Measurements from ENCODE around the gene MKI67. TPM values are rescaled to one million over a fixed set of nuclear protein-coding genes. Genes with fewer than 3 reads are reported as not detected.

MKI67 gene
- total and polyA plus RNA-seq, 2 of the 13 experiments (the other 11 are each of a cell fraction or from before 2014, with no cell fraction given), result 6.7 to 22.9 TPM

DNA sequence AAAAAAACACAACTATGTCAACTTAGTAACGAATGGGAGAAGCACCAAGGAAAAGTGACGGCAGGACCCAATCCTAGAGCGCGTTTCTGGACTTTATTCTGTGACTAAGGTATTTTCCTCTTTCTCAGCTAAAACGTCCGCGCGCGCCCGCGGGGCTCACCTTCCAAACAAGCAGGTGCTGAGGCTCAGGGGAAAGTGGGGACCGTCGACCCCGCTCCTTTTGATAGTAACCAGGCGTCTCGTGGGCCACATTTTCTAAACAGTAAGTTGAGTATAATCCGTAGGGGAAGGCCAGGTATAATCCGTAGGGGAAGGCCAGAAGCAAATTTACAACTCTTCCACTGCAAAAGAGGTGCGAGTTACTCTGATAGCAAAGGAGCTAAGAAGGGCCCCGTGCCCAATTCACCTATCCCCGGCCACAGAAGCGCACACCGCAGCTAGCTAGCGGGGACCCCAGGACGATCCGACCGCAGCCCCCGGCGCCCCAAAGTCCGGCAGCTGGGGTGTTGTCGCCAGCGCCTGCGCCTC lies 743 bp downstream of the MKI67 start (continued):
- TF ChIP-seq, protein P1, sequence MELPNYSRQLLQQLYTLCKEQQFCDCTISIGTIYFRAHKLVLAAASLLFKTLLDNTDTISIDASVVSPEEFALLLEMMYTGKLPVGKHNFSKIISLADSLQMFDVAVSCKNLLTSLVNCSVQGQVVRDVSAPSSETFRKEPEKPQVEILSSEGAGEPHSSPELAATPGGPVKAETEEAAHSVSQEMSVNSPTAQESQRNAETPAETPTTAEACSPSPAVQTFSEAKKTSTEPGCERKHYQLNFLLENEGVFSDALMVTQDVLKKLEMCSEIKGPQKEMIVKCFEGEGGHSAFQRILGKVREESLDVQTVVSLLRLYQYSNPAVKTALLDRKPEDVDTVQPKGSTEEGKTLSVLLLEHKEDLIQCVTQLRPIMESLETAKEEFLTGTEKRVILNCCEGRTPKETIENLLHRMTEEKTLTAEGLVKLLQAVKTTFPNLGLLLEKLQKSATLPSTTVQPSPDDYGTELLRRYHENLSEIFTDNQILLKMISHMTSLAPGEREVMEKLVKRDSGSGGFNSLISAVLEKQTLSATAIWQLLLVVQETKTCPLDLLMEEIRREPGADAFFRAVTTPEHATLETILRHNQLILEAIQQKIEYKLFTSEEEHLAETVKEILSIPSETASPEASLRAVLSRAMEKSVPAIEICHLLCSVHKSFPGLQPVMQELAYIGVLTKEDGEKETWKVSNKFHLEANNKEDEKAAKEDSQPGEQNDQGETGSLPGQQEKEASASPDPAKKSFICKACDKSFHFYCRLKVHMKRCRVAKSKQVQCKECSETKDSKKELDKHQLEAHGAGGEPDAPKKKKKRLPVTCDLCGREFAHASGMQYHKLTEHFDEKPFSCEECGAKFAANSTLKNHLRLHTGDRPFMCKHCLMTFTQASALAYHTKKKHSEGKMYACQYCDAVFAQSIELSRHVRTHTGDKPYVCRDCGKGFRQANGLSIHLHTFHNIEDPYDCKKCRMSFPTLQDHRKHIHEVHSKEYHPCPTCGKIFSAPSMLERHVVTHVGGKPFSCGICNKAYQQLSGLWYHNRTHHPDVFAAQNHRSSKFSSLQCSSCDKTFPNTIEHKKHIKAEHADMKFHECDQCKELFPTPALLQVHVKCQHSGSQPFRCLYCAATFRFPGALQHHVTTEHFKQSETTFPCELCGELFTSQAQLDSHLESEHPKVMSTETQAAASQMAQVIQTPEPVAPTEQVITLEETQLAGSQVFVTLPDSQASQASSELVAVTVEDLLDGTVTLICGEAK (IDR thresholded peaks at IDR 0.05), result no peak
- TF ChIP-seq, protein P1 (CRISPR knock-in tag; IDR thresholded peaks at IDR 0.05), result no peak
- TF ChIP-seq ZNF546 (CRISPR knock-in tag; conservative IDR thresholded peaks at IDR 0.05) (no peak), ARHGAP35 (CRISPR knock-in tag; IDR thresholded peaks at IDR 0.05; ENCODE audit: borderline replicate concordance) (no peak), POLR2A (IDR thresholded peaks at IDR 0.05; ENCODE audit: insufficient read depth in 1 of 2, low read depth in 2 of 2, low read length in 2 of 2) (0 out of 4 replicates have a peak, but pooled peaks of 1 of the 2 experiments have one; percentile 26), ZNF441 (CRISPR knock-in tag; IDR thresholded peaks at IDR 0.05; ENCODE audit: borderline replicate concordance) (no peak), TBX3 (IDR thresholded peaks at IDR 0.05; ENCODE audit: borderline replicate concordance) (no peak), SRSF1 (optimal IDR thresholded peaks at IDR 0.05; ENCODE audit: low read depth, low read length) (no peak), SP140L (CRISPR knock-in tag; IDR thresholded peaks at IDR 0.05; ENCODE audit: borderline replicate concordance) (no peak), FOXA1 (IDR thresholded peaks at IDR 0.05) (no peak), FOXA1 (CRISPR knock-in tag; IDR thresholded peaks at IDR 0.05) (no peak), PRPF4 (IDR thresholded peaks at IDR 0.05; ENCODE audit: low read depth, low read length, poor library complexity, severe bottlenecking) (no peak), ASH2L (IDR thresholded peaks at IDR 0.05; ENCODE audit: insufficient read length, low read depth, low read length) (peak; percentile 27), CBX2 (IDR thresholded peaks at IDR 0.05; ENCODE audit: low read depth, low read length) (no peak), CBX2 (CRISPR knock-in tag; IDR thresholded peaks at IDR 0.05; ENCODE audit: low read depth) (no peak), MIER2 (CRISPR knock-in tag; IDR thresholded peaks at IDR 0.05) (no peak)
- TF ChIP-seq, protein P2, sequence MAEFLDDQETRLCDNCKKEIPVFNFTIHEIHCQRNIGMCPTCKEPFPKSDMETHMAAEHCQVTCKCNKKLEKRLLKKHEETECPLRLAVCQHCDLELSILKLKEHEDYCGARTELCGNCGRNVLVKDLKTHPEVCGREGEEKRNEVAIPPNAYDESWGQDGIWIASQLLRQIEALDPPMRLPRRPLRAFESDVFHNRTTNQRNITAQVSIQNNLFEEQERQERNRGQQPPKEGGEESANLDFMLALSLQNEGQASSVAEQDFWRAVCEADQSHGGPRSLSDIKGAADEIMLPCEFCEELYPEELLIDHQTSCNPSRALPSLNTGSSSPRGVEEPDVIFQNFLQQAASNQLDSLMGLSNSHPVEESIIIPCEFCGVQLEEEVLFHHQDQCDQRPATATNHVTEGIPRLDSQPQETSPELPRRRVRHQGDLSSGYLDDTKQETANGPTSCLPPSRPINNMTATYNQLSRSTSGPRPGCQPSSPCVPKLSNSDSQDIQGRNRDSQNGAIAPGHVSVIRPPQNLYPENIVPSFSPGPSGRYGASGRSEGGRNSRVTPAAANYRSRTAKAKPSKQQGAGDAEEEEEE (CRISPR knock-in tag; IDR thresholded peaks at IDR 0.05; ENCODE audit: borderline replicate concordance), result no peak
- TF ChIP-seq, protein P3, sequence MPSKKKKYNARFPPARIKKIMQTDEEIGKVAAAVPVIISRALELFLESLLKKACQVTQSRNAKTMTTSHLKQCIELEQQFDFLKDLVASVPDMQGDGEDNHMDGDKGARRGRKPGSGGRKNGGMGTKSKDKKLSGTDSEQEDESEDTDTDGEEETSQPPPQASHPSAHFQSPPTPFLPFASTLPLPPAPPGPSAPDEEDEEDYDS (CRISPR knock-in tag; IDR thresholded peaks at IDR 0.05), result no peak
- TF ChIP-seq, protein P4, sequence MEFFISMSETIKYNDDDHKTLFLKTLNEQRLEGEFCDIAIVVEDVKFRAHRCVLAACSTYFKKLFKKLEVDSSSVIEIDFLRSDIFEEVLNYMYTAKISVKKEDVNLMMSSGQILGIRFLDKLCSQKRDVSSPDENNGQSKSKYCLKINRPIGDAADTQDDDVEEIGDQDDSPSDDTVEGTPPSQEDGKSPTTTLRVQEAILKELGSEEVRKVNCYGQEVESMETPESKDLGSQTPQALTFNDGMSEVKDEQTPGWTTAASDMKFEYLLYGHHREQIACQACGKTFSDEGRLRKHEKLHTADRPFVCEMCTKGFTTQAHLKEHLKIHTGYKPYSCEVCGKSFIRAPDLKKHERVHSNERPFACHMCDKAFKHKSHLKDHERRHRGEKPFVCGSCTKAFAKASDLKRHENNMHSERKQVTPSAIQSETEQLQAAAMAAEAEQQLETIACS (CRISPR knock-in tag; IDR thresholded peaks at IDR 0.05), result 0 out of 2 replicates have a peak, but pooled peaks have one; percentile 23
